IPS DF 4.7 (cell line): ENCODE results near the gene CHURC1.
A peak's percentile ranks its signal among the peaks of the same experiment; 100 is the strongest.

Experiments
- DNase-seq: peaks from one replicate; pipeline ENCODE4 v3.0.0-alpha.2; 2013; ENCODE audit warnings: low spot score; ENCODE audit errors: extremely low read depth

CHURC1 gene

GRCh38 chr14:64914237-64915028 lies at the start of gene CHURC1:
TSS of gene CHURC1 (plus strand) at chr14:64914455. CDS start at chr14:64914496, 41 bp downstream.
- peak; percentile 95 for DNase-seq

- DNase-seq, result no peak
Measured at GRCh38 chr14:64865109-64865508, 49.1 kb upstream of the CHURC1 start.

- no peak for DNase-seq
Measured at GRCh38 chr14:64865992-64866391, 48.3 kb upstream of the CHURC1 start.

DNA sequence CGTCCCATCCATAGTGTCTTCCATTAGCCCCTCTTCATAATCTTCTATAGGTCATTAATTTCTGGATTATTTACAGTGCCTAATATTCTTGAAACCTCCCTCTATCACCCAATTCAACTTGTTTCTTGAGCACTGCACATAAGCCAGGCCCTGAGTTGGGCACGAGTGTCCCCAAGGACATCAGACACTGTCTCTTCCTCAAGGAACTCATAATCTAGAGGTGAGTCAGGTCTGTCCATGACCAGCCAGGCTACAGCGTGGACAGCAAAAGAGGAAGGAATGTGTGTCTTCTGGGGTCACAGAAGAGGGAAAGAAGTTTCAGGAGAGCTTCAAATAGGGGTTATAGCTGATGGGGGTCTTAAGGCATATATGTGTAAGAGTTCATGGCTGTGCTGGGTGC lies 47.1 kb upstream of the CHURC1 start:
- DNase-seq, result no peak

DNA sequence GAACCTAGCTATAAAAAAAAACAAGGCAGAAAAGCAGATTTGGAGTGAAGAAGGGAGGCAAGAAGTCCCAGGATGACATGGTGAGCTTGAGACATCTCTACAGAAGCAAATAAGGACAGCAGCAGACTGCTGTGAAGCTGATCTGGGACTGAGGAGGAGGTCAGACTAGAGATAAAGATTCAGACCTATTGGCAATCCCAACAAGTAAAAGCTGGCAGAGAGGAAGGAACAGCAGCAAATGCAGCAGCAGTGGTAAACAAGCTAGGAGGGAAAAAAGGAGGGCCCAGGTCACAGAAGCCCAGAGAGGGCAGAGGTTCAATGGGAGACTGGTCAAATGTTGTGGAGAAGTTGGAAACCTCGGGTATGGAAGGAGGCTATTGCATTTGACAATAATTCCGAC lies 45.9 kb upstream of the CHURC1 start:
- DNase-seq, result no peak

GRCh38 chr14:64868841-64869240 lies 45.4 kb upstream of the CHURC1 start:
- DNase-seq, result no peak

DNA sequence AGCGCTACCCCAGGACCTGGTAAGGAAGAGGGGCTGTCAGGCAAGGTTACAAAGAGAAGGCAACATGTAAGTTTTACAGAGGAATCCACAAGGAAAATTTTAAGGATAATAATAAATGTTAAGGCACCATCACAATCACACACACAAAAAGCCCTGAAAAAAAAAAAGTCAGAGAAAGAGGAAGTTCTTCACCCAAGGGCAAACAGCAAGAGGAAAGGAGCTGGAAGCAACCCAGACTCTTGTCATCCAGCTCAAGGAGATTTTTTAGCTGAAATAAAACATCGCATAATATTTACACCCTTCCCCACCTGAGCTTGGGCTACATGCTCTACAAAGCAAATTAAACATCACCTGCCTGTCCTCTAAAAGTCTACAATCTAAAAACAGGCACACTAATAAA lies 44.1 kb upstream of the CHURC1 start:
- no peak for DNase-seq

GRCh38 chr14:64871344-64871743 lies 42.9 kb upstream of the CHURC1 start:
- no peak for DNase-seq

GRCh38 chr14:64873506-64874219 lies 40.6 kb upstream of the CHURC1 start:
- DNase-seq, result no peak

- no peak for DNase-seq
Measured at GRCh38 chr14:64875350-64875749, 38.9 kb upstream of the CHURC1 start.

DNA sequence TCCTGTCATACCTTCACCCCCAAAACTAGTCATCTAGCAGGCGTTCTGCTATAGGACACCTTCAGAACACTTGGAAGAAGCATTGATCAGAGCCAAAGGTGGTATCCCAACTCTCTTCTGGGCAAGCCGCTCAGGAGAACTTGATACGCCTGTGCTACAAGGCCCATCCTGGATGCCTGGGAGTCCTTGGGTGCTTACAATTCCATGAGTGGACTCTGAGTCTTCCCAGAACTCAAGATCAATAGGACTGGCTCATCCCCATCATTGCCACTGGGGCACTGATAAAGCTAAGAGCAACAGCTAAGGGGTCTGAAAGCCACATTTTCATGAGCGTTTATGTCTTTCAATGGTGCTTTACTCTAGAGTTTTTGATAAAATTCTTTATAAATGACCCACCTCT lies 36.4 kb upstream of the CHURC1 start:
- DNase-seq, result no peak

DNA sequence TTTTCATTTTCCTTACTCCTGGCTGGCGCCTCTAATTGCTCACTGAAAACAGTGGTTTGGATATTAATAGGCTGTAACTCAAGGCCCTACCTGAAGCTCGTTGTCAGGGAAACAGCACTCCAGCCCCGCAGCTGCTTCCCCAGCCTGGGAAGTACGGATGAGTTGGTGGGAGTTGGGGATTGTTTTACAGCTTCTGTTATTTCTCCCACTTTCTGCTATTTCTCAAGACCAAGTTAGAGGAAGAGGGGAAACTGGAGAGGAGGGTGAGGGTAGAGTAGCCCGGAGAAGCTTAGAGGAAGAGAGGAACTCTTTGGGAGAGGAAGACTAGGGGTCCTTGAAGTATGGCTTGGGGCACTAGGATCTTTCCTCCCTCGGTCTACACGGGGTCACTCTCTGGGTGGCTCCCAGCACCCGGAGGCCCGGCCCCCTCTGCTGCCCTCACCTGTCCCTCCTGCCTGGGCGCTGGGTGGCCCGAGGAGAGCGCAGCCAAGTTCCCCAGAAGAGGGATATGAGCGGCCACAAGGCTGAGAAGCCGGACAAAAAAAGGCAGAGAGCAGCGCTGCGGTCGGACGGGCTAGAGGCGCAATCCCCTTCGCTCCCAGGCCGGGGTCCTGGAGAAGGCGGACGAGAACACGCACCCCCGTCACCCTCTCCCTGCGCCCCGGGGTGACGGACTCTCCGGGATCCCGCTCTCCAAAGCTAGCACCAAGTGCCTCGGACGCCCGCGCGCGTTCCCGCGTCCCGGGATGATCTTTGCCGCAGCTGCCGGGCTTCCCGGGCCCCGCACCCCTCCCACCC lies 35.2 kb upstream of the CHURC1 start:
- no peak for DNase-seq

DNA sequence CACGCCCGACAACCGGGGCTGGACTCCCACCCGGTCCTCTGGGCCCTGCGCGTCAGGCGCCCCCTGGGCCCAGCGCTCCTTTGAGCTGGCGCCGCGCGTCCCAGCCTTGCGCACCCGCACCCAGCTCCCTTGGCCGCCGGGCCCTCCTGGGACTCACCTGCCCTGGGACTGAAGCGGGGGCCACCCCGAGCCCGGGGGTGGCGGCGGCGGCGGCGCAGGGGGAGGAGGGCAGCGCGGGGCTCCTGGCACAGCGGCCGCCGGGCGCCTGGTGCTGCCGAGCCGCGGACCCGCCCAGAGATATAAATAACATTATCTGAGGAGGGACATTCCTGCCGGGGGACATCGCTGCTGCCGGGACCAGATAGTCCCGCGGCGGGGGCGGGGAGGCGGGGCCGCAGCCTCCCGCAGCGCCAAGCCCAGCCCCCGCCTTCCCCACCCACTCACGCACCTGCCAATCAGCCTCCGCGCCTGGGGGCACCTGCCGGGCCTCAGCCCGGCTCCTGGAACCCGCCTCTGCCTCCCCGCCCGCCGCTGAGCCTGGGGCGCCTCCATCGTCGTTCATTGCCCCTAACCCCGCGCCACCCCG lies 34.5 kb upstream of the CHURC1 start, which contains the start of gene SPTB:
Gene SPTB (minus strand): TSS at position 273 of the 586 bp plus-strand sequence. CDS start 56,813 bp downstream, outside the sequence.
- no peak for DNase-seq

DNA sequence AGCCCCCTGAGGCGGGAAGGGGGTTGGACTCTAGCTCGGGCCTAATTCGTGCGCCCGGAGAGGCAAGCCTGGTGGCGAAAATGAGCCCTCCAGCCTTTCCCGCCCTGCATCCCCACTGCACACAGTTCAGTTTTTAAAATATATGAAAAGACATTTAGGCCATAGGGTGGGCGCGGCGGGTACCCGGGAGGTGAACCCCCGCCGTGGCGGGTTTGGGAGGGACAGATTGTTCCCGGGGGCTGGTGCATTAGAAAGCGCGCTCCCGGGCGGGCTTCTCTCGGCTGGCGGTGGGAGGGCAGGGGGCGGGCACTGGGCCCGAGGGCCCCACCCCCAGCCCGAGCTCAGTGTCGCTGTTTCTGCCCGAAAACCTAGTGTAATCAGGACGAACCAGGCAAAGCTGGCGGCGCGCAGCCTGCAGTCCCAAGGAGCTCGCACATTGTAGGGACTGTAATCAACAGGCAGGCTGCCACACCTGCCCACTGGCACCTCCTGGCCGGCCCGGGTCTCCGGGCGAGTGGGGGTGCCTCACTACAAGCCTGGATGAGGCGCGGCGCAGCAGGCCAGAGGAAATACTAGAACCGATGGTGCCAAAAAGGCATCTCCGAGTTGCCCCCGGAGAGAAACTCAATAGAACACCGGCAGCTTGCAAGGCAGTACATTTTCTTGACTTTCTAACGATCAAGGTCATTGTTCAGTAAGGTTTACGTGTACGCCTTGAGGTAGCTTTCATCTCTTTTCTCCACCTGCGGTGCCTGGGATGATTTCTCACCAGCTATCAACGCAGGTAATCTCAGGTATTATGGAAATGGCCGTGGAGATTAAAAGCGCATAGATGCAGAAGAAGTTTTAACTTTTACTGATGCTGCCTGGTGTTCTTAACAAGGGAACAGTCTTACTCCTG lies 33.8 kb upstream of the CHURC1 start:
- no peak for DNase-seq

- no peak for DNase-seq
Measured at GRCh38 chr14:64885559-64885958, 28.7 kb upstream of the CHURC1 start.

DNA sequence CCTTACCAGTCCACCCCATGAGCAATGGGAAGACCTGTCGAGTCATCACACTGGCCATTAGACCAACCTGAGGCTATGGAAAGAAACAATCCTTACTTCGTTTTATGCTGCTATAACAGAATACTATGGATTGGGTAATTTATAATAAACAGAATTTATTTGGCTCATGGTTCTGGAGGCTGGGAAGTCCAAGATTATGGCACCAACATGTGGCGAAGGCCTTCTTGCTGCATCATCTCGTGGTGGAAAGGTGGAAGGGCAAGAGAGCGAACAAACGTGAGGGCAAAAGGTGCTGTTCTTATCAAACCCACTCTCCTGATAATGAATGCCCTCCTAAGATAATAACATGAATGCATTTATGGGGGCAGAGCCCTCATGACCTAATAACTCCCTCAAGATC lies 24.9 kb upstream of the CHURC1 start:
- no peak for DNase-seq

GRCh38 chr14:64891173-64891838 lies 22.9 kb upstream of the CHURC1 start:
- DNase-seq, result no peak

DNA sequence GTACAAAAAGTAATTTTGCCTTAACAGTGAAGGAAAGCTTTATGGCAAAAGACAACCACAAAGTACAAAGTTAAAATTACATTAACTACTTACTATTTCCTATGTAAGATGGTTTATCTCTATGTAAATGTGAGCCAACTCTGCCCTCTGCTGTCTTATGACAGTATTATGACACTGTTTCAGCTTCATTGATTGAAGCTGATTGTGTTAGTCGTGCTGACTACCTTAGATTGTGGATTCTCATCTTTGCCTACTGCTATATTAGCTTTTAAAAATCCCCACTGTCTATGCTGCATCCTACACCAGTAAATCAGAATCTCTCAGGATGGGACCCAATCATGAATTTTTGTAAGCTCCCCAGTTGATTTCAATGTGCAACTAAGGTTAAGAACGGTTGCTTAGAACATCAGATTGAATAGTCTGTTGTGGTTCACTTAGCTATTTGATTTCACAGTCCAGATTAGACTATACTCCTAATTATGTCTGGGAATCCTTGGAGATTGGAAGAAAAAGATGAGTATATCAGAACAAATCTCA lies 22.3 kb upstream of the CHURC1 start:
- no peak for DNase-seq

DNA sequence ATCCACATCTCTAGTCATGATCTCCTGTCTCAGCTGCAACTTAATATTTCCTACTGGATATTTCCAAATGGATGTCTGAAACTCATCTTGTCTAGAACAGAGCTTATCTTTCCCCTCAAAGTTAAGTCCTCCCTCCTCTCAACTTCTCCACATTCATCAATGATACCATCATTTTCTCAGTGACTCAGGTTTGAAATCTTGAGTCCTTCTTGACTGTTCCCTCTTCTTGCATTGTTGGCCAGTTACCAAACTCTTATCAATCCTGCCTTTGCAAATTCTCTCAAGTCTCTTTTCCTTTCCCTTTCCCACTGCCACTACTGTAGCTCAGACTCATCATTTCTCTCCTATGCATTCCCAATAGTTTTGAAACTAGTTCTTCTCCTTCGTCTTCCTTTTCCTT lies 14.3 kb upstream of the CHURC1 start:
- no peak for DNase-seq

GRCh38 chr14:64906022-64906421 lies 8.2 kb upstream of the CHURC1 start:
- no peak for DNase-seq
